OCI-LY1 (cell line): ENCODE data around the gene CCDC141.

Experiments used
- EZH2 ChIP-seq: fragments of 200-600 bp; sonication (generic), shearing (Covaris generic); IDR thresholded peaks from 2 replicates; pipeline ENCODE4 v1.8.0; 2017; ENCODE audit warnings: borderline replicate concordance, mixed run types, mild to moderate bottlenecking, antibody characterized with exemption, low read length, moderate library complexity, mixed read lengths
- TF ChIP-seq, protein P1 (sequence below): fragments of 200-600 bp; sonication (generic), shearing (Covaris generic); IDR thresholded peaks from 2 replicates; pipeline ENCODE4 v1.5.1; 2017; ENCODE audit warnings: mild to moderate bottlenecking, antibody characterized with exemption, low read length, moderate library complexity, mixed read lengths

DNA sequence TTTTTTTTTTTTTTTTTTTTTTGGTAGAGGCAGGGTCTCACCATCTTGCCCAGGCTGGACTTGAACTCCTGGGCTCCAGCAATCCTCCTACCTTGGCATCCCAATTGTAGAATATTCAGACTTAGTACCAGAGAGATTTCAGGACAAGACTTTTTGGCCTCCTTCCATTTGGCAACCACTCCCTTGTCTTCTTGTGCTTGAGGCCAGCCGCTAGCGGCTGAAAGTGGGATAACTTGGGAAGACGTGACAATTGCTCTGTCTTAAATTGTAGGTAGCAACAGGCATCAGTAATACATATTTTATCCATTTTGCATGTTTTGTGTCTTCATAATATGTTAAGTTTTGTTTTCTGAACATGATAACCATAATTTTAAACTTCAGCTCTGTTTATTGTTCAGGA is 189.4 kb downstream of the CCDC141 start:
- TF ChIP-seq, protein P1, sequence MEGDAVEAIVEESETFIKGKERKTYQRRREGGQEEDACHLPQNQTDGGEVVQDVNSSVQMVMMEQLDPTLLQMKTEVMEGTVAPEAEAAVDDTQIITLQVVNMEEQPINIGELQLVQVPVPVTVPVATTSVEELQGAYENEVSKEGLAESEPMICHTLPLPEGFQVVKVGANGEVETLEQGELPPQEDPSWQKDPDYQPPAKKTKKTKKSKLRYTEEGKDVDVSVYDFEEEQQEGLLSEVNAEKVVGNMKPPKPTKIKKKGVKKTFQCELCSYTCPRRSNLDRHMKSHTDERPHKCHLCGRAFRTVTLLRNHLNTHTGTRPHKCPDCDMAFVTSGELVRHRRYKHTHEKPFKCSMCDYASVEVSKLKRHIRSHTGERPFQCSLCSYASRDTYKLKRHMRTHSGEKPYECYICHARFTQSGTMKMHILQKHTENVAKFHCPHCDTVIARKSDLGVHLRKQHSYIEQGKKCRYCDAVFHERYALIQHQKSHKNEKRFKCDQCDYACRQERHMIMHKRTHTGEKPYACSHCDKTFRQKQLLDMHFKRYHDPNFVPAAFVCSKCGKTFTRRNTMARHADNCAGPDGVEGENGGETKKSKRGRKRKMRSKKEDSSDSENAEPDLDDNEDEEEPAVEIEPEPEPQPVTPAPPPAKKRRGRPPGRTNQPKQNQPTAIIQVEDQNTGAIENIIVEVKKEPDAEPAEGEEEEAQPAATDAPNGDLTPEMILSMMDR, result no peak
- TF ChIP-seq EZH2, result no peak
